Activated effector memory CD4-positive, alpha-beta T cell treated with anti-CD3 and anti-CD28 coated beads, Interleukin-2, amount 50 U/mL, for 16 hours (primary cell): ENCODE data around the gene MT3.

Experiments
- DNase-seq: peaks from one replicate; pipeline ENCODE4 v3.0.0-alpha.2; 2020

The MT3 gene

GRCh38 chr16:56589141-56590039, at the start of gene MT3:
MT3 (plus strand) TSS chr16:56589528; CDS start chr16:56589591, 63 bp downstream.
- no peak for DNase-seq

- no peak for DNase-seq
Measured at GRCh38 chr16:56539656-56540055, 49.7 kb upstream of the MT3 start.

DNA sequence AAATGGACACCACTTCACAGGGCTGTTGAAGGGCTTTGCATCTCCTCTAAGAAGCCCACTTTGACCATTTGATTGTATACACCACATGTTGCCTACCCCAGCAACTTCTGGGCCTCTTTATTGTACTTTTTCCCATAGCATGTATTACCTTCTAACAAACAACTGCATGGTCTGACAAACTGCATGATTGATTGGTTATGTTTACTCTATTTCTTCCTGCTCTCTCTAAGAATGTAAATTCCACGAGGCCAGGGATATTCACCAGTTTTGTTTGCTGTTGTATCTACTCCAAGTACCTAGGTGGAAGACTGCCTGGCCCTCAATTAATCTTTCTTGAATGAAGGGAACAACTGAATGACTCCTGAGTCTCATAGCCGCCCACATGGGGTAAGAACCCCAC, 47.3 kb upstream of the MT3 start:
- DNase-seq: no peak

GRCh38 chr16:56547120-56547948, 42.0 kb upstream of the MT3 start:
- no peak for DNase-seq

GRCh38 chr16:56547949-56548567, 41.3 kb upstream of the MT3 start:
- DNase-seq: no peak

- no peak for DNase-seq
Measured at GRCh38 chr16:56549161-56549560, 40.2 kb upstream of the MT3 start.

DNA sequence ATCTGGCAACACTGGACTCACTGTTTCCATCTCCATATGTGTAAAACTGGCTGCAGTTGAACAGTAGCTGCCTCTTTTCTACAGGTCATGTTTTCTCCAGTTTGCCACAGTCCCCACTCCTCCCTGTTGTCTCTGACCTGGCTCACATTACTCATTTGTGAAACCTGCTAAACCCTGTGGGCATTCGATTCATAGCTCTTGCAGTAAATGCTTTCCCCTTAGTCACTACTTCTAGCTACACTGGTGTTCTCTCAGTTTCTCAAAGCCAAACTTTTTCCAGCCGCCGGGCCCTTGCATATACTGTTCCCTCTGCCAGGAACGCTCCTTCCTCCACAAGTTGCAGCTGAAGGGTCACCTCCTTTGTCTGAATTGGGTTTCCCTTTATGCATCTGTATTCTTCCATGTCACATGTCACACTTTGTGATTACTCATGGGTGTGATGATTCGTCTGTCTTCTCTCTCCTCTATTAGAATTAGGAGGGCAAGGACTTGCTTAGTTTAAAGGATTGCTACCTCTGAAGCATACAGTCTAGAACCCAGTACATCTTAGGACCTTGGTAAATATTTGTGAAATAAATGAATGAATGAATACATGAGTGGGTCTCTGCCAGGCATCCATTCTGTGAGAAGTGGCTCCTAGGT, 39.5 kb upstream of the MT3 start:
- DNase-seq: no peak

DNA sequence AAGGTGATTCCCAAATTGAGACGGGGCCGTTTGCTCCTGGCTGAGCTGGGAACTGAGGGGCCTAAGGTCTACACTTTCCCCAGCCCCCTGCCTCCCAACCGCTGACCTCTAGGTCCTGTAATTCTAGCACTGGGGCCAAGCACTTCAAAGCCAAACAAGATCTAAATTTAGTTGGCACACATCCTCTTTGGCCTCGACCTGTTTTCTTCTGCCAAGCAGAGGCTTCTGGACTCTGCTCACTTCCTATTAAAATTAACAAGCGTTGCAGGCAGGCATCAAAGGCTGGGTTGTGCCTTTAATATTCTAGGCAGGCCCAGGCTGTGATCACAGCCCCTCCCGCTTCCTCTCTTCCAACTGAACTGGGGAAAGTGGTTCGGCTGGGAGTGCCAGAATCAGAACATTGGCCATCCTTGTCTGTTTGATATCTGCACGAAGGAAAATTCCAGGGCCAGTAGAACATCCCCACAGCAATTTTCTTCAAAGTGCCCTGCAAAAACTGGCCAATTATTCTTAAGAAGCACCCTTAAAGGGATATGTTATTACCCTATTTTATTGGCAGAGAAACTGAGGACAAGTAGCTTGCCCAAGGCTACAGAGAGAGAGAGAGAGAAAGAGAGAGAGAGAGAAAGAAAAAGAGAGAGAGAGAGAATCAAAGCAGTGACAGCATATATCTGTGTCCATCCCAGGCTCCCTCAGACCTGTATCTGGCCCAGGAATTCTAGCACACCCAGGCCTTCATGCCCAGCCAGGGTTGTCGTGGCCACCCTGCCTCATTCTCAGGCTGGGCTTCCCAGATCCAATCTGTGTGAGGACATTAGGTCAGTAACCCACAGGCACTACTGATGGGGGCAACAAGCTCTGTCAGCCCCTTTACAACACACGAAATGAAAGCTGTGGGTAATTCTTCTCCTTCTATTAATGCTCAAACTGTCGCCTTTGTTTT, 37.3 kb upstream of the MT3 start:
- DNase-seq: no peak

GRCh38 chr16:56554441-56554840, 34.9 kb upstream of the MT3 start:
- DNase-seq: no peak

GRCh38 chr16:56558024-56558747, 31.1 kb upstream of the MT3 start:
- DNase-seq: no peak

- DNase-seq: no peak
Measured at GRCh38 chr16:56559109-56559508, 30.2 kb upstream of the MT3 start.

GRCh38 chr16:56560447-56560846, 28.9 kb upstream of the MT3 start:
- no peak for DNase-seq

DNA sequence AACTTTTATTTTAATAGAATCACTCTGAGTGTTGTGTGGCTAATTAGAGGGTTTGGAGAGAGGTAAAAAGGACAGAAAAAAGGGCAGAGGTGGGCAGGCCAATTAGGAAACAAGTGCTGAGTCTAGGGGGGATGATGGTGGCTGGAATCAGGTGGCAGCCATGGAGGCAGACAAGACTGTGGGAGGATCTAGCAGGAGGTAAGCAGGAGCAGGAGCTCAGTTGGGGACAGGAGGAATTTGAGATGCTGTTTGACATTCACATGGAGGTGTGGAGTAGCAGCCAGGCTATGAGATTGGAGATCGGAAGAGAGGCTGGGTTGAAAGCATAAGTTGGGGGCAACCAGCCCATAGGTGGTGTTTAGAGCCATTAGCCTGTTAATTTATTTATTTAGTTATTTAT, 28.2 kb upstream of the MT3 start:
- no peak for DNase-seq

- DNase-seq: no peak
Measured at GRCh38 chr16:56564793-56565477, 24.4 kb upstream of the MT3 start, which contains the start of gene MT4. MT4 (plus strand) TSS chr16:56565073; CDS start chr16:56565129, 56 bp downstream.

- no peak for DNase-seq
Measured at GRCh38 chr16:56569971-56570370, 19.4 kb upstream of the MT3 start.

- no peak for DNase-seq
Measured at GRCh38 chr16:56571525-56571924, 17.8 kb upstream of the MT3 start.

GRCh38 chr16:56574625-56575024, 14.7 kb upstream of the MT3 start:
- DNase-seq: no peak

DNA sequence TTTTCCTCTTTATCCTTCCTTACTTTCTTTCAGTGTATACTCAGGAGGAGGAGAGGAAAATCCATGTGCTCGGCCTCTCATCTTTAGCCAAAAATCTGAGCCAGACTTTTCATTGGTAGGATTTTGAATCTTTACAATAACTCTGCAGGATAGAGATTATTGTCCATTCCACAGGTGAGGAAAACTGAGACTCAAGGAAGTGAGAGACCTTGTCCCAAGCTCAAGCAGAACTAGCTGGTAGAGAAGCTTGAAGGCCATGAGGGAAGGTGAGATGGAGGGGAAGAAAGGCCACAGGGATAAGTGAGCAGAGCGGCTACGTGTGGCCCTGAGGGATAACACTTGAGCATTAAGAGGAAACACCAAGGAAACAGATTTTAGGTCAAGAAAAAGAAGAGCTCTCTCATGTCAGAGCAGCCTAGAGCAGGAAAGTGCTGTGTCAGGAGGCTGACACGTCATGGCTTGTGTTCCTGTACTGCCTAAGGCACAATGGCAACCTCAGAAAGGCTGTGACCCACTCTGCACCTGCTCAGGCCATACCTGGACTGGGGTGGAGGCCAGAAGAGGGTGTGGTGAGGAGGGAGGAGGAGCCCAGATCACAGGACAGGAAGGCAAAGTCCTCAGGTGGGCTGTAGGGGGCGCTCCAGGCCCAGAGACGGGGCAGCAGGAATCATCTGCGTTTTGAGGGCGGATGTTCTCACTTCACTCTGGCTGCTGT, 12.6 kb upstream of the MT3 start:
- peak; percentile 95 for DNase-seq

DNA sequence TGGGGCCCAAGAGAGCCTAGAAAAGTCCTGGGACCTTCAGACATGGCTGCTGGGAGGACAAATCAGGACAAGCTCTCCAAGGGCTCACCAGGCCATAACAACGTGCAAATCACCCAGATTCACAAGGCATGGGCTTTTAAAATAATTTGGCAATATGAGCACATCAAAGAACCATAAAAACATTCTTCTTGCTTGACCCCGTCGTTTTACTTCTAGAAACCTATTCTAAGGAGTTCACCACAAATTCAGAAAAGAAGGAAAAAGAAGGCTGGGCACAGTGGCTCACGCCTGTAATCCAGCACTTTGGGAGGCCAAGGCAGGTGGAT, 12.1 kb upstream of the MT3 start:
- no peak for DNase-seq
